Activated naive CD8-positive, alpha-beta T cell treated with anti-CD3 and anti-CD28 coated beads, Interleukin-2, amount 10 ng/mL, durations not matched to agents 7 days and 5 days (primary cell): Measurements from ENCODE around the gene HINT2. TPM values are rescaled to one million over a fixed set of nuclear protein-coding genes. Genes with fewer than 3 reads are reported as not detected.
A peak's percentile ranks its signal among the peaks of the same experiment; 100 is the strongest.

Experiments
- ATAC-seq: fragments of 150-1000 bp; cut with Tn5 transposase; one replicate; pipeline ENCODE4 v1.10.0; 2021; ENCODE audit warnings: low read depth, moderate library complexity
- POLR2A ChIA-PET: fragments of 350-600 bp; sonication (Branson Sonifier 250); formaldehyde crosslinking; loops from one replicate; lab custom pipeline; 2021; ENCODE audit warnings: antibody characterized with exemption; lab: Charles Lee
- DNase-seq: peaks from one replicate; pipeline ENCODE4 v3.0.0; 2021
- H3K27ac Mint-ChIP-seq: one replicate; pipeline ENCODE4 v1.8.0; 2022; ENCODE audit warnings: mild to moderate bottlenecking, mixed read lengths
- H3K27me3 Mint-ChIP-seq: one replicate; pipeline ENCODE4 v1.8.0; 2022; ENCODE audit warnings: mild to moderate bottlenecking, moderate library complexity, mixed read lengths
- H3K36me3 Mint-ChIP-seq: one replicate; pipeline ENCODE4 v1.8.0; 2021; ENCODE audit warnings: mild to moderate bottlenecking, mixed read lengths
- H3K4me1 Mint-ChIP-seq: one replicate; pipeline ENCODE4 v1.8.0; 2021; ENCODE audit warnings: mixed read lengths
- H3K4me3 Mint-ChIP-seq: one replicate; pipeline ENCODE4 v1.8.0; 2022; ENCODE audit warnings: mild to moderate bottlenecking, moderate library complexity, mixed read lengths
- H3K9me3 Mint-ChIP-seq: one replicate; pipeline ENCODE4 v1.8.0; 2021; ENCODE audit warnings: mixed read lengths
- total RNA-seq, 2 experiments: library from RNA; stranded (reverse); gene quantifications; one replicate each; pipeline ENCODE4 v1.2.3, GENCODE V29; 2021

Gene HINT2
- total RNA-seq, 2 experiments from 2014 or later, result 54.3 to 56.4 TPM

DNA sequence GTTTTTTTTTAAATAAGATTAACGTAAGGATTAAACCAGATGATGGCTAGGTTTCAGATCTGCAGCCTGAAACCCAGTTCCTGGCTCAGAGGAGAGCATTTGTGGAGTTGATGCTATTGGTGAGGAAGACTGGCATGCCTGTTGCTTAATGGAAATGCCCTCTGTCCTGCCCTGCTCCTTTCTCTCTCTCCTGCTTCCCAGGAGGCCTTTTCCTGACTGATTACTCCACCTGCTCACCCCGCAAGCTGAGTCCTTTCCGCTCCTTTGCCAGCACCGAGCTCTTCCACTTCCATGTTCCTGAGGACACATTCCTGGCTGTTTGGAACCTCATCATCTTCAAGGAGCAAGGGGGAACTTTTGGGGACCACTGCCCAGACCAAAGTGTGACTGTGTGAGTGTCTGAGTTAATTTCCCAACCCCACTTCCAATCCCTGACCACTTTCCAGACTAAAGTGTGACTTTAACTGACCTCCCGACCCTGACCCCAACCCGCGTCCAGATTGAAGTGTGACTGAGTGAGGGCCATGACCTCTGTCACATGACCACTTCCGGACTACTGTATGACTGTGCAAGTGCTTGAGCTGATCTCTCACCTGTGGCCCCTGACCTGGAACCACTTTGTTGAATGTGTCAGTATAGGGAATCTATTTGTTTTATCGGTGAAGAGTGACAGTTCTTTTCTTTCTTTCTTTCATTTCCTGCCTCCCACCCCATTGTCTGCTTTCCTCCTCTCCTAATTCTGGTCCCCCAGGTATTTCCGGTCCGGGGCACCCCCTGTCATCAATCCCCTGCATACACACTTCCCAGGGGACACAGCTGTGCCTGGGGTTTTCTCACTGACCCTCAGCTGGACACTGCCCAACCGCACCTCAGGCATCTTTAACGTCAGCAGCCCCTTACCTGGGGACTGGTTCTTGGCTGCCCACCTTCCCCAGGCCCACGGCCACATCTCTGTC, 19.7 kb upstream of the HINT2 start:
- H3K36me3 Mint-ChIP-seq, result no peaks in the 10 kb centered on the region
- H3K9me3 Mint-ChIP-seq, result no peaks in the 10 kb centered on the region
- DNase-seq (no peak), ATAC-seq (no peak)
- no peak overlapping the region for H3K4me3 Mint-ChIP-seq
- no peak overlapping the region for H3K27ac Mint-ChIP-seq
- peaks cover 2% of the 10 kb centered on the region for H3K27me3 Mint-ChIP-seq
- POLR2A ChIA-PET, result no interaction called here
- H3K4me1 Mint-ChIP-seq, result peaks cover 13% of the 10 kb centered on the region

DNA sequence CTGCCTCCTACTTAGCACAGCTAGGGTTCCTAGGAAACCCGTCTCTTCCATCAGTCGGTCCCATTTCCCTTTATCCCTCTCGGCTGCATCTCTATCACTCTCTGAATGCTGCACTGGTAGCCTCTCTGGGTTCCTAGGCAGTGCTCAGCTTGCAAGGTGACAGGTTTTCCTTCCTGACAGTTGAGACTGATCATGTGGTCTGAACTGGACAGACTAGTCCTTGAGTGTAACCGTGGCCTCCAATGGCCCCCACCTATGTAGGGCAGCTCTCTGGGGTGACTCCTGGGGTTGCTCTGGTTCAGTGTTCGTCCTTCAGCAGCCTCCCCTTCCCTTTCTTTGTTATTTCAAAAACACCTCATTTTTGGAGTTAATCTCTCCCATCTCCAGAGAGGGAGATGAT, 18.0 kb upstream of the HINT2 start:
- Mint-ChIP-seq H3K27me3 (peaks cover 2% of the 10 kb centered on the region), H3K9me3 (no peaks in the 10 kb centered on the region), H3K36me3 (no peaks in the 10 kb centered on the region), H3K4me3 (no peak overlapping the region), H3K27ac (no peak overlapping the region), H3K4me1 (peaks cover 21% of the 10 kb centered on the region)
- ATAC-seq, result no peak
- POLR2A ChIA-PET, result no interaction called here
- no peak for DNase-seq

DNA sequence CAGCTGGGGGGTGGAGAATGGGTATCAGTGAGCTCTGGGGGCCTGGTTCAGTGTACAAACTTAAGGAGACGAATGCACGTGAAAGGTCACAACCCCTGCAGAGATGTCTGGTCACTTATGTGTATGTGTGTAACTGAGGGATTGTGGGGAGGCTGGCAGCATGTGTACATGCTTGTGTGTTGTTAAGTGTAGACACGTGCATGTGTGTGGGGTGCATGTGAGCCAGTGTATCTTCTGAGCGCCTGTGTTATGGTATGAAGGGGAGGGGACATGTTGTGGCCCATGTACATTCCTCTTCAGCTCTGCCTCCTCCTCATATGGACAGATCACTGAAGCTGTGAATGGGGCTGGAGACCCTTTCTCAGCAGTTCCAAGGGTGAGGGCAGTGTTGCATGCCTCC, 16.2 kb upstream of the HINT2 start:
- Mint-ChIP-seq H3K4me1 (peaks cover 24% of the 10 kb centered on the region), H3K9me3 (no peaks in the 10 kb centered on the region), H3K36me3 (no peaks in the 10 kb centered on the region), H3K27ac (no peak overlapping the region), H3K4me3 (no peak overlapping the region), H3K27me3 (peaks cover 5% of the 10 kb centered on the region)
- POLR2A ChIA-PET, result no interaction called here
- no peak for DNase-seq
- ATAC-seq, result no peak

DNA sequence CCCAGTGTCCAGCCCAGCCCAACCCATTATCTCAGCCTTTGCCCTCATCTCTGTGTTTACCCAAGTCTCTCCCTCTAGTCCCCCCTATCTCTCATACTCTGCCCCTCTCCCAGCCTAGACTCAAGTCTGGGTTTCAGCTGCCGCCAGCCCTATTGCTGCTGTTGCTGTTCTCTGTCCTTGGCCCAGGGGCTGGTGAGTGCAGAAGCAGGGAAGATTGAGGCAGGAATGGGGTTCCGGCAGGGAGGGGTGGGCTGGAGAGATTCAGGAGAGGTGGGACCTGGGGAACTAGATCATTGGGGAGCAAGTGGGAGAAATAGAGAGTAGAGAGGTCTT, 14.9 kb upstream of the HINT2 start:
- POLR2A ChIA-PET, result interaction anchor here (0.7 kb wide), 1 partner anchor 64 kb away, joined by 3 read pairs; no protein-coding TSS in a partner anchor
- no peak for ATAC-seq
- H3K4me1 Mint-ChIP-seq, result peaks cover 26% of the 10 kb centered on the region

DNA sequence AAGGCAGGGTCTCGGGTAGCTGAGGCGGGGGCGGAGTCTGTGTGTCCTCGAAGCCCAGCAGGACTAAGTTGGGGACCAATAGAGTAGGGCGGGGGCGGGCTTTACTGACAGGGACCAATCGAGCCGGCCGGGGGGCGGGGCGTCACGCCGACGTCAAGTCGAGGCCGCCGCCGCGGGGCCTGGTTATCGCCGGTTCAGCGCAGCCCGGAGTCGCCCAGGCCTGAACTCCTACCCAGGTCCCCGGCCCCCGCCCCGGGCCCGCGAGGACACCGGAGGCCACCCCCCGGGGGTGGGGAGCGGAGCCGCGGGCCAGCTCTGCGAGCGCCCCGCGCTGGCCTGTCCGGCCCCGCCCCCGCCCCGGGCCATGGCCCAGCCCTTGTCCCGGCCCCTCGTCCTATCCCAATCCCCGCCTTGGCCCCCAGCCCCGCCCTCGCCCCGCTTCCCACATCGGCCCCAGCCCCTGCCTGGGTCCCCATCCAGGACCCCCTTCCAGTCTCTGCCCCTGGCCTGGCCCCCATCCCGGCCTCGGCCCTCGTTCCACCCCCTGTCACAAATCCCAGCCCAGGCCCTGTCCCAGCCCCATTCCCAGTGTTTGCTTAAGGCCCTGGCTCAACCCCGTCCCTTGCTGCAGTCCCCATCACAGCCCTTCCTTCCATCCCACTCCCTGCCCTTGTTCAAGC, 14.4 kb upstream of the HINT2 start, which contains the start of gene TMEM8B:
Gene TMEM8B (plus strand): TSS at position 145 of the 680 bp plus-strand sequence. CDS start 220 bp downstream, at position 365.
- peaks cover 5% of the 10 kb centered on the region for H3K27me3 Mint-ChIP-seq
- no peaks in the 10 kb centered on the region for H3K9me3 Mint-ChIP-seq
- POLR2A ChIA-PET, result interaction anchor here (0.6 to 1.5 kb wide), 6 partner anchors 15 to 225 kb away, joined by 3 to 8 read pairs (median 4); partner anchors contain the start of genes HINT2 and SPAG8
- ATAC-seq, result peak; percentile 90
- peak within 1 kb of the TSS; percentile 87 for H3K27ac Mint-ChIP-seq
- DNase-seq, result peak; percentile 95
- H3K4me3 Mint-ChIP-seq, result peak within 1 kb of the TSS; percentile 96
- no peaks in the 10 kb centered on the region for H3K36me3 Mint-ChIP-seq
- H3K4me1 Mint-ChIP-seq, result peaks cover 23% of the 10 kb centered on the region

More for the DNA sequence above, 14.9 kb upstream of the HINT2 start:
- Mint-ChIP-seq H3K27me3 (peaks cover 5% of the 10 kb centered on the region), H3K36me3 (no peaks in the 10 kb centered on the region), H3K27ac (peak overlapping the region; percentile 82), H3K9me3 (no peaks in the 10 kb centered on the region), H3K4me3 (peak overlapping the region; percentile 91)
- DNase-seq, result no peak

DNA sequence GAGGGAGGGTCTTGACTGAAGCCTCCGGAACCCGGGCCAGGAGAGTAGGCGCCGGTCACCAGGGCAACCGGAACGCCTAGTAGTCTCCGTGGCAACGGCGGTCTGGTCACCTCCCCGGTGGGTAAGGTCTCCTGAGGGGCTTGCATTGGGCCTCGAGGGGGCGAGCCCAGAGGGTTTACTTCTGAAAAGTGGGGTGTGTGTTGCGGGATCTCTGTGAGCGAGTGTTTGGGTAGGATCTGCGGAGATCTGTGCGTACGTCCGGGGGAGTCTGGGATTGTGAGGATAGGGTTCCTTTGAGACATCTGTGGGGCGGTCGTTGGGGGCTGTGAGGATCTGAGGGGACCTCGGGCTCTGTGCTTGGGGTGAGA, 13.9 kb upstream of the HINT2 start, which contains the start of gene FAM221B:
Gene FAM221B (minus strand): TSS at position 17 of the 368 bp plus-strand sequence. CDS start 2,571 bp downstream, outside the sequence.
- Mint-ChIP-seq H3K27me3 (peaks cover 5% of the 10 kb centered on the region), H3K36me3 (no peaks in the 10 kb centered on the region), H3K4me1 (peaks cover 22% of the 10 kb centered on the region), H3K27ac (peak within 1 kb of the TSS; percentile 87), H3K4me3 (peak within 1 kb of the TSS; percentile 96), H3K9me3 (no peaks in the 10 kb centered on the region)
- POLR2A ChIA-PET, result interaction anchor here (0.6 to 1.5 kb wide), 5 partner anchors 15 to 225 kb away, joined by 3 to 8 read pairs (median 5); partner anchors contain the start of genes HINT2 and SPAG8
- no peak for ATAC-seq
- no peak for DNase-seq

DNA sequence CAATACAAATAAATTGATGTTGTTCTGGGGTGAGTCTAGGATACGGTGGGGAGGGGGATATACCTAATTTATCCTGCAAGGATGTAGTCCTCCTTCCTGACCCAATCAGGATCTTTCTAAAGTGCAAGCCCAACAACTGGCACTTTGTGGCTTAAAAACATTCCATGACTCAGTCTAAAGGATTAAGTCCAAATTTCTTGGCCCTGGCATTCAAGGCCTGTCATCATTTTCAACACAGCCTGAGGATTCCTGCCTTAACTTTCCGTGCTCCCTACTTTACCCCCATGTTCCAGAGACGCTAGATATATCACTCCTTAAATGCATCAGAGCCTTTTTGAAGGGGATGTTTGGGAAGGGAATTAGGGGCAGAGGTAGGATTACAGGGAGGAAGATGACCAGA, 12.6 kb upstream of the HINT2 start:
- H3K4me1 Mint-ChIP-seq, result peaks cover 18% of the 10 kb centered on the region
- peaks cover 5% of the 10 kb centered on the region for H3K27me3 Mint-ChIP-seq
- DNase-seq (no peak), ATAC-seq (no peak)
- no peaks in the 10 kb centered on the region for H3K36me3 Mint-ChIP-seq
- no peaks in the 10 kb centered on the region for H3K9me3 Mint-ChIP-seq
- H3K4me3 Mint-ChIP-seq, result peak overlapping the region; percentile 13
- no peak overlapping the region for H3K27ac Mint-ChIP-seq
- POLR2A ChIA-PET, result interaction anchor here (0.6 kb wide), 2 partner anchors 15 to 706 kb away, joined by 3 to 4 read pairs; partner anchors contain the start of gene SPAG8

DNA sequence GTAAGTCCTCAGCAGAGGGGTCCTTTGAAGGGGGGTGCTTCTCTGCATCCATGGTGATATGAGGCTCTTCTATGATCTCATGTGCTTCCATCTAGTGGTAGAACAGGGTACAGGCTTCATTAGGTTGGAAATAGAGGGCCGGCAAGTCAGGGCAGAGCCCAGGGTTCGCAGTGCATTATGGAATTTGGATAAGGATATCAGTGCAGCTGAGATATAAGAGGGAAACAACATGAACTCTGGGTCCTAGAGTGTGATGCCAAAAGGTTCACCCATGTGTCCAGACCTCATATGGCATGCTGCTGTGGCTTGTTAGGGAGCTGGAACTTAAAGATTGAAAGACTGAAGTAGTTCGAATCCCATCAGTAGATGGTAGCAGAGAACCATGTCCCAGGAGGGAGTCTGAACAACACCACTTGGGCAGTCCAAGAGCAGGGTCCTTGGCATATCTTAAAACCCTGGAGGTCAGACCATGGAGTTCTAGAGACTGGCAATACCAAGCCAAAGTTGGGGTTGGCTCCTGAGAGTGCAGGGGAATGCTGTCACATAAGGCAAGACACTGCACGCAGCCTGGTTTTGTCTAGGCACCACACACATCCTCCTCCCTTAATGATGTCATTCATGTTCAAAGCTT, 11.3 kb upstream of the HINT2 start:
- peaks cover 18% of the 10 kb centered on the region for H3K4me1 Mint-ChIP-seq
- H3K36me3 Mint-ChIP-seq, result no peaks in the 10 kb centered on the region
- ATAC-seq (peak; percentile 40), DNase-seq (no peak)
- peaks cover 5% of the 10 kb centered on the region for H3K27me3 Mint-ChIP-seq
- peak overlapping the region; percentile 45 for H3K4me3 Mint-ChIP-seq
- peak overlapping the region; percentile 49 for H3K27ac Mint-ChIP-seq
- POLR2A ChIA-PET, result interaction anchor here (0.7 to 1.6 kb wide), 4 partner anchors 12 to 56 kb away, joined by 3 to 8 read pairs (median 4); partner anchors contain the start of genes HINT2 and SPAG8
- H3K9me3 Mint-ChIP-seq, result no peaks in the 10 kb centered on the region

DNA sequence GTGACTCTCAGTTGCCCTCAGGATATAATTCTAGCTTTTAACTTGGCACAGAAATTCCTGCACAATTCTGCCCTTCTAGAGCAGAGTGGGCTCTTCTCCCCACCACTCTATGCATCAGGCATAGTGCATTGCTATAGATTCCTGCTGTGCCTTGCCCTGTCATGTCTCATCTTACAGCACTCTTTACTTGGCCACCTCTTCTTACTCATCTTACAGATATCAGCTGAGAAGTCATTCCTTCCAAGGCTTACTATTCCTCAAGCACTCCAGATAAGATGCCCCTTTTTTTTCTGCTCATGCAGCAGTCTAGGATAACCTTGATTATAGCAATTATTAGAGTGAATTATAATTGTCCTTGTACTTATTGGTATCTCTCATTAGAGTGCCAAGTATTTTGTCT, 8.1 kb upstream of the HINT2 start:
- H3K4me3 Mint-ChIP-seq, result no peak overlapping the region
- DNase-seq (no peak), ATAC-seq (no peak)
- H3K27me3 Mint-ChIP-seq, result peaks cover 3% of the 10 kb centered on the region
- POLR2A ChIA-PET, result interaction anchor here (1.6 kb wide), 1 partner anchor 11 kb away, joined by 4 read pairs; the partner anchor contains the start of gene SPAG8
- H3K4me1 Mint-ChIP-seq, result peaks cover 7% of the 10 kb centered on the region
- H3K9me3 Mint-ChIP-seq, result no peaks in the 10 kb centered on the region
- H3K27ac Mint-ChIP-seq, result no peak overlapping the region
- H3K36me3 Mint-ChIP-seq, result no peaks in the 10 kb centered on the region

DNA sequence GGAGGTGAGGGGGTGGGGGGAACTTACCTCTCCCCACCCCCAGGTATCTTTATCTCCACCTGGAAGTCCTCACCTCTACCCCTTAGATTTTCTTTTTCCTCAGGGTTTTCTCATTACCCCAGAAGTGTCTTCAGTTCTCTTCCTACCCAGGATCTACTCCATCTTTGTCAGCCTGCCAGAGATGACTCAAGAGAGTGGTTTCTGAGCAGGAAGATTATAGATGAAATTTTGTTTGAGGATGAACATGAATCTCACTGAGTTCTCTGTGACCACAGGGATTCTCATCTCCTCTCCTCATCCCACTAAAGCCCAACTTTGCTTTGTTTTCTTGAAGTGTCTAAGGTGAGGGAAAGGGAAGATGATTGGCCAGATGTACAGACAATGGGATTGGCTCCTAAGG, 5.2 kb upstream of the HINT2 start:
- POLR2A ChIA-PET, result no interaction called here
- Mint-ChIP-seq H3K9me3 (no peaks in the 10 kb centered on the region), H3K27me3 (peaks cover 6% of the 10 kb centered on the region), H3K36me3 (no peaks in the 10 kb centered on the region), H3K4me3 (no peak overlapping the region), H3K4me1 (peaks cover 4% of the 10 kb centered on the region), H3K27ac (no peak overlapping the region)
- DNase-seq, result no peak
- ATAC-seq, result no peak

DNA sequence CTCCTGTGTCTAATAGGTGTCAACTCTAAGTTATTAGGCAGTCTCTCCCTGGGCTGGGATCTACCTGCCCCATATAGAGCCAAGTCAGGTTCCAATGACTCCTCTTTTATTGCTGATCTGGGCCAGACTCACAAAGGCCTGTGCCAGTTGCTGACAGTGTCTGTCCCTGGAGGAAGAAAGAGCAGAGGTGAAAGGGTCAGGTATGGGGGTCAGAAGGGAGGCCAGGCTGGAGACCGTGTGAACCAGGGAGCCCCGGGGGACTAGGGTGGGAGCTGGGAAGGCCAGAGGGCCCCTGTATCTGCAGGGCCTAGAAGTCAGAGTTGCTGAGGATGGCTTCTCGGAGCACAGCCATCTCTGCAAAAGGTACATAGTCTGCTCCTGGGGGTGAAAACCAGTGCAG, 3.5 kb upstream of the HINT2 start:
- no peak for DNase-seq
- no peaks in the 10 kb centered on the region for H3K9me3 Mint-ChIP-seq
- H3K4me1 Mint-ChIP-seq, result peaks cover 10% of the 10 kb centered on the region
- no peak overlapping the region for H3K27ac Mint-ChIP-seq
- ATAC-seq, result no peak
- H3K4me3 Mint-ChIP-seq, result no peak overlapping the region
- peaks cover 6% of the 10 kb centered on the region for H3K27me3 Mint-ChIP-seq
- POLR2A ChIA-PET, result no interaction called here
- no peaks in the 10 kb centered on the region for H3K36me3 Mint-ChIP-seq

DNA sequence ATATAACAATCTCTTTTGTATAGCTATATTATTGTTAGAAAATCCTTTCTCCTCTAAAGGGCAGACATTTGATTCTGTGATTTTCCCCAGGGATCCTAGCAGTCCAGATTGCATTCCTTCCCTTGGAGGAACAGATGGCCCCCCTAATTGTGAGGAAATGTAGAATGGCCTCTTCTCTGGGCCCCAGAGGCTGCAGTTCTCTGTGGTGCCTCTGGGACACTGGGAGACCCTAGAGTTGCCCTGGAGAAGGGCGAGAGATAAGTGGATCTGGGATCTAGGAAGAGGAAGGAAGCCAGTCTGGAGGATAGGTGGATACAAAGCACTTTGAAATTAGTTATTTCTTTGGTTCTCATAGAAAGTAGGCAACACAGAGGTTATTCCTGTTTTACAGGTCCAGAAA, 1.9 kb upstream of the HINT2 start:
- POLR2A ChIA-PET, result no interaction called here
- Mint-ChIP-seq H3K9me3 (no peaks in the 10 kb centered on the region), H3K4me3 (no peak overlapping the region), H3K27ac (no peak overlapping the region), H3K36me3 (peaks cover 3% of the 10 kb centered on the region), H3K27me3 (peaks cover 6% of the 10 kb centered on the region), H3K4me1 (peaks cover 23% of the 10 kb centered on the region)
- no peak for DNase-seq
- no peak for ATAC-seq
